NCI-H2227 (cell line): ENCODE data around the gene ZNF322.
"Not testable (repeated sequence)": the region's sequence is repeated elsewhere in the genome, so short reads cannot be mapped to it uniquely, and the experiment has no call there.

Source experiments
- DNase-seq: peaks from one replicate; lab custom pipeline; 2025; ENCODE audit not compliant: unreplicated experiment; lab: John Stamatoyannopoulos, UW

Gene ZNF322, protein sequence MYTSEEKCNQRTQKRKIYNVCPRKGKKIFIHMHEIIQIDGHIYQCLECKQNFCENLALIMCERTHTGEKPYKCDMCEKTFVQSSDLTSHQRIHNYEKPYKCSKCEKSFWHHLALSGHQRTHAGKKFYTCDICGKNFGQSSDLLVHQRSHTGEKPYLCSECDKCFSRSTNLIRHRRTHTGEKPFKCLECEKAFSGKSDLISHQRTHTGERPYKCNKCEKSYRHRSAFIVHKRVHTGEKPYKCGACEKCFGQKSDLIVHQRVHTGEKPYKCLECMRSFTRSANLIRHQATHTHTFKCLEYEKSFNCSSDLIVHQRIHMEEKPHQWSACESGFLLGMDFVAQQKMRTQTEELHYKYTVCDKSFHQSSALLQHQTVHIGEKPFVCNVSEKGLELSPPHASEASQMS

DNA sequence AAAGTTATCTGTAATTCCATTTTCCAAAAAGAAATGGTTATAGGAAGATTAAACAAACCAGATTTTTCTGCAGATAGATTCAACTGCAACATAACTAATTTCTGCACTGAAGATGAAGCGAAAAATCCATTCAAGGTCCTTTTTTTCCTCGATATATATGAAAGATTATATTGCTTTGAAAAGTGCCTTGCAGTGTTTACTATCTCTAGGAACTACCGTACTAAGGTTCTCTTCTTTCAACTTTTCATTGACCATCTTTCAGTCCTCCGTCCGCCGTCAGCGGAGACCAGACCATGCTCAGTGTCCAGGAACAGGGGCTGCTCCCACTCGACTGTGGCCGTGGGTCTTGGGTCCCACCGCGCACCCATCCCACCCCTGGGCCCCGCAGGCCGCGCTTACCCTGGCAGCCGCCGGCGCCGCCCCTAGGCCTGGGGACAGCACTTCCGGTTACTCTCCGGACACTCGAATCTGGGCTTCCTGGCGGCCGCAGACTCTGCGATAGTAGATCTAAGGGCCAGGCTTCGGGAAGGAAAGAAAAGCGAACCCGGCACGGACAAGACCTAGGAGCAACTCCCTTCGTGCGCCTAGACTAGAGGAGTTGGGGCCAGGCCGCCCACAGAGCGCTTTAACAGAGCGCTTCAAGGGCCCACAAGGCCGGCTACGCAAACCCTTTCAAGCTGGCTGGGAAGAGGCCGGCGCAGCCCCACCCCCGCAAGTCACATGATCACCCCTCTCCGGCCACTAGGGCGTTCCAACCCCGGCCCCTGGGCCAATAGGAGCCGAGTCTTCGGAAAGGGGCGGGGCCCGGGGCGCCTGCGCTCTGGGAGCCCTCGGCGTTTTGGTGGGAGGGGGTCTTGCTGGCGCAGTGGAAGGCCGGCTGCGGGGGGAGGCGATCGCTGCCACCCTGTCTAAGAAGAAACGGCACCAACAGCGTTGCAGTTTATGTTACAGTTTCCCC is at the start of gene ZNF322:
Gene ZNF322 (minus strand): TSS at position 705 of the 958 bp plus-strand sequence. CDS start 21,193 bp downstream, outside the sequence.
- peak; percentile 98 for DNase-seq

DNA sequence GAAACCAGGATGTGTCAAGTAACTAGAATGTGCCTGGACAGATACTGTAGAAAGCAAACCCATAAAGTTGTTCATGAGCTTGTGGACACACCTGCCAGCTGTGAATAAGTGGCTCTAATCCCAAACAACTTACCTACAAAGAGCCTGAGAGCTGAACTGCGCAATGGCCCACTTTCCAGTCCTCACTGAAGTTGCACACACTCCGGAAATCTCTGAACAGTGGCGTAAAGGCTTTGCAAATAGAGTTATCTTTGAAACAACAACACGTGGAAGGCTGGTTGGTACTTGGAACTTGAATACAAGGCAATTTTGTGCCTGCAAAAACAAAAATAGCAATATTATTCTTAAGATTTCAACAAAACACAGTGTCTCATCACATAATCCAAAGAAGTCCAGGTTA is 46.2 kb upstream of the ZNF322 start:
- DNase-seq: not testable (repeated sequence)

DNA sequence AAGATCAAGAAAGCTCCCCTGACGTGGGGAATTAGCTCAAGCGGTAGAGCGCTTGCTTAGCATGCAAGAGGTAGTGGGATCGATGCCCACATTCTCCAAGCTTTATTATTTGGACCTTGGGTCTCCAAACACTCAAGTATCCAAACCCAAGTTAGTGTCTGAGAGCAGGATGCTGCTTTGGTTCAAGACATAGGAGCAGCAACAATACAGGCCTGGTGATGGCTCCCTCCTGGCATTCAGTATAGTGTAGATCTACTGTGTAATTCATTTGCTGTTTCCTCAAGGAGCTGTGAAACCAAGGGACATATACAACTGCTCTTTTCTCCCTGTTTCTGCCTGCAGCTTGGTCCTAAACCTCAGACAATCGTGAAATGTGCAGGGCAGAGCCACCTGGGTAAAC is 45.8 kb upstream of the ZNF322 start:
- not testable (repeated sequence) for DNase-seq

DNA sequence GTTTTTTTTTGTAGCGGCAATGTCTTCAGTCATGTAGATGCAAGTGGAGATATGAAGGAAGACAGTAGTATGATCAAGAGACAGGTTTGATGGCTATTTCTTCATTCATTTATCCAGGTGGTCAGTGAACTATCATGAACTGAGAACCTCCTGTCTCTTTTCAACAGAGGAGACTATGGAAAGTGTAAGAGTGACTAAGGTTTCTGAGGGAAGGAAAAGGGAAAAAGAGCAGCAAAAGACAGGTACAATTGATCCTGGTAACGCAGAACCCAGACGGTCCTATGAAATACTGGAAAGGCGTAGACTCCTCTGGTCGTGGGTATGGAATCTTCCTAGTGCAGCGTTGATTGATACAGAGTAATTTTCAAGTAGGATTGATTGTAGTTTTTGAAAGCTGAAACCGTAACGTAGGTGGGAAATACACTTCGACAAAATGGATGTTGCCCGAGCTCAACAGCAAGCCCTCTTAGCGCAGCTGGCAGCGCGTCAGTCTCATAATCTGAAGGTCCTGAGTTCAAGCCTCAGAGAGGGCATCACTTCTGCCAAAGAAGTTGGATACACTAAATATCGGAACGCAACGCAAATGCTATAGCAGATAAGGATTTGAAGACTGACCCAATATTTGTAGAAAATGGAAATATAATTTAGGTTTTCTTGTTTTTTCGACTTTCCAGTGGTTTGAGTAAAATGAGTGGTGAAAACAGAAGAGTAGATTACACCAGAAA is 41.6 kb upstream of the ZNF322 start:
- DNase-seq: not testable (repeated sequence)

DNA sequence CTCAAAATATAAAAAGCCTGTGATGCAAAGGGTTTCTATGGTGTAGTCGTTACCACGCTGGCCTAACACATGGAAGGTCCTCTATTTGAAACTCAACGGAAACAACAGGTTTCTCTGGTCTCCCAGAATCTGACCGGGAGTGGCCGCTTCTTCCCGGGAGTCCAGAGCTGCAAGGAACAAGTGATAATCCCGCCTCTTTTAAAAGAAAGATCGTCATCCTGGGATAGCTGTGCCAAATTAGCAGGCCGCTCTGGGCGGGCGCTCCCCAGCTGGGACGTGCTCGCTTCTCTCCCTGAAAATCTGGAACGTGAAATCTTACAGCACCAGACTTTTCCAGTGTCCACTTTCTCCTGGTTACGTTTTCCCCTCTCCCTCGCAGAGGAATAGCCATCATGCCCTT is 38.0 kb upstream of the ZNF322 start:
- DNase-seq: not testable (repeated sequence)

DNA sequence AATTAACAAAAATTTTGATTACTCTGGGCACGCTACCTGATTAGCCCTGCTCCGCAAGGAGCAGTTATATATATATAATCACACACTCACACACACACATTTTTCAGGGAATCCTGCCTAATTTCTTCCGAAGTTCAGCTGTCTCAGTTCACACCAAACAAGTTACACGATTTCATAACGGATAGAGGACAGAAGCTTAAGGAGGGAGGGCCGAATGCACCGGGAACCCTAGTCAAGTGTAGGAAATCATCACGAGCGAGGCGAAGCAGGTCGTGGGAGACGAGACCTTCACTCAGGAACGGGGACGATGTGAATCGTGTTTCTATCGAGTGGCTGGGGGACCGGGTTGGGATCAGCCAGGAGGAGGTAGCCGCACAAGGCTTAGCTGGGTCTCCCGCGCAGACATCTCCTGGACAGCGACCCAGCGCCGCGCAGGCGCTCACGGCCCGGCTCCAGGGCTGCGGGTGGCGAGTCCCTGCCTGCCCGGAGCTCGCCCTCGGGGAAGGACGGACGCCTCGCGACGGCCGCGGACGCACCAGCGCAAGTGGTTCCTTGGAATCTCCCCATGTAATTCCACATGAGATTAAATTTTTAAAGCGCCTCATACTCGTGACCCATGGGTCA is 29.9 kb upstream of the ZNF322 start:
- not testable (repeated sequence) for DNase-seq

DNA sequence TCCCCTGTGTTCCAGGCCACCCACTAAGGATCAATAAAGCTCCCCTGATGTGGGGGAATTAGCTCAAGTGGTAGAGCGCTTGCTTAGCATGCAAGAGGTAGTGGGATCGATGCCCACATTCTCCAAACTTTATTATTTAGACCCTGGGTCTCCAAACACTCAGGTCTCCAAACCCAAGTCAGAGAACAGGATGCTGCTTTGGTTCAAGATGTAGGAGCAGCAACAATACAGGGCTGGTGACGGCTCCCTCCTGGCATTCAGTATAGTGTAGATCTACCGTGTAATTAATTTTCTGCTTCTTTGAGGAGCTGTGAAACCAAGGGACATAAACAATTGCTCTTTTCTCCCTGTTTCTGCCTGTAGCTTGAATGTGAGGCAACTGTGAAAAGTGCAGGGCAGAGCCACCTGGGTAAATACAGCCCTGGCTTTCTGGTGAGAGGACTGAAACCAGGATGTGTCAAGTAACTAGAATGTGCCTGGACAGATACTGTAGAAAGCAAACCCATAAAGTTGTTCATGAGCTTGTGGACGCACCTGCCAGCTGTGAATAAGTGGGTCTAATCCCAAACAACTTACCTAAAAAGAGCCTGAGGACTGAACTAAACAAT is 23.0 kb upstream of the ZNF322 start:
- not testable (repeated sequence) for DNase-seq

DNA sequence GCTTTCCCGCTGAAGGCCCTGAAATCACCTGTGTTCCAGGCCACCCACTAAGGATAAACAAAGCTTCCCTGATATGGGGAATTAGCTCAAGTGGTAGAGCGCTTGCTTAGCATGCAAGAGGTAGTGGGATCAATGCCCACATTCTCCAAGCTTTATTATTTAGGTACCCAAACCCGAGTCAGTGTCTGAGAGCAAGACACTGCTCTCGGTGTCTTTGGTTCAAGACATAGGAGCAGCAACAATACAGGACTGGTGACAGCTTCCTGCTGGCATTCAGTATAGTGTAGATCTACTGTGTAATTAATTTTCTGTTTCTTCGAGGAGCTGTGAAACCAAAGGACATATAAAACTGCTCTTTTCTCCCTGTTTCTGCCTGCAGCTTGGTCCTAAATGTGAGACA is 13.7 kb upstream of the ZNF322 start:
- not testable (repeated sequence) for DNase-seq

DNA sequence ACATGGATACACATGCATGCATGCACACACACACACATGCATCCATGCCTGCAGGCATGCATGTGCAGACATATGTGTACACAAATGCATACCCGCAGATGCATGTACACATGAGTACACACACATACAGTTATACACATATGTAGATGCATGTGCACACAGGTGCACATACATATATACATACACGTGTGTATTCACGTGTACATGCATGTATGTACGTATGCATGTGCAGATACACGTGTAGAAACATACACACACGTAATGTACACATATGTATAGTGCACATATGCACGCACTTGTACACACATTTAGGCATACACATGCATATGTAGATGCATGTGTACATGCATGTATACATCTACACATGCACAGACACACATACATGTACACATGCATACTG is 11.0 kb upstream of the ZNF322 start:
- not testable (repeated sequence) for DNase-seq

DNA sequence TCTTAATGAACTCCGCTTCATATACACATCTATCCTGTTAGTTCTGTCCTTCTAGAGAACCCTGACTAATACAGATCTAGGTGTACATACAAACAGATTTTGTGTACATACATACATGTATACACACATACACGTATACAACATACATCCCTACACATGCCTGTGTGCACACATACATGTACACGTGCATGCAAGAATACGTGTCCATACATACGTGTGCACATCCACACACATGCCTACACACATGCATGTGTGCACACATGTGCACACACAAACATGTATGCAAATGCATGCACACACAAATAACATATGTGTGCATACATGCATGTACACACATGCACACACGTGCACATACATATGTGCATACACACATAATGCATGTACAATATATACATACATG is 10.5 kb upstream of the ZNF322 start:
- not testable (repeated sequence) for DNase-seq

DNA sequence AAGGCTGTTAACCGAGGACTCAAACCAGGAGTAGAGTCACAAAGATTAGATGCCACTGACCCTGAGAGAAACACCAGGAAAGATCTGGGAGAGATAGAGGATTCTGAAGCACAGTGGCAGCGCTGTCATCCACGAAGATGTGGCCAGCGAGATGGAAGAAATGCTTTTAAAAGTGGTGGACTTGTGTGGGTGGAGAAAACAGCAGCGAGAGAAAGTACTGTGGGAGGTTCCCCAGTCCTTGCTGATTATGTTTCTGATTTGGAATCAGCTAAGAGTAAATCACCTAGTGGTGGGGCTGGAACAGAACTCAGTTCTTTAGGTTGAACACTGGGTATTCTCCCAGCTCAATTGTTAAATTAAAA is 435 bp upstream of the ZNF322 start:
- DNase-seq: peak; percentile 73

DNA sequence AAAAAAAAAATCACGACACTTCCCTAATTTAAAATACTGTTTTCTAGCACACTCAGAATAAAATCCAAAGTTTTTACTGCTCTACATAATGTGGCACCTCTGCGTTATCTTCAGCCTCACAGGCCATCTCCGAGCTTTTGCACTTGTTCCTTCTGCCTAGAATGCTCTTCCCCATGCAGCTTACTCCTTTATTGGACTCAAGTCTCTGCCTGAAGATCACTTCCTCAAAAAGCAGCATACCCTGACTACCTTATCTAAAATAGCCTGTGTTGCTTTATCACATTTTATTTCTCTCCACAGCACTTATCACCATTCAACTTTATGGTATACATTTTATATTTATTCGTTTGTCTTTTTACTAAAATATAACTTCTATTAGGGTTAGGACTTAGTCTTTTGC is 2.3 kb downstream of the ZNF322 start:
- no peak for DNase-seq

DNA sequence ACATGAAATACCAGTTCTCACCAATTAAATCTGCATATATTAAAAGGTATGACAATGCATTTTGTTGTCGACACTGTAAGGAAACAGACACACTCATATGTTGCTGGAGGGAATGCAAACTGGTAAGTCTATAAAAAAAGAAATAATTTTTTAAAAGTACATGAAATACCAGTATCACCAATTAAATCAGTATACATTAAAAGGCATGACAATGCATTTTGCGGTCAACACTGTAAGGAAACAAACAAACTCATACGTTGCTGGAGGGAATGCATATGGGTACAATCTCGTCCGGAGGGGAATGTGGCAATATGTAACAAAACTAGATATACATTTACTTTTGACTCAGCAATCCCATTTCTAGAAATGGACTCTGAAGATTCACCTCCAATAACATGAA is 6.5 kb downstream of the ZNF322 start:
- DNase-seq: no peak

DNA sequence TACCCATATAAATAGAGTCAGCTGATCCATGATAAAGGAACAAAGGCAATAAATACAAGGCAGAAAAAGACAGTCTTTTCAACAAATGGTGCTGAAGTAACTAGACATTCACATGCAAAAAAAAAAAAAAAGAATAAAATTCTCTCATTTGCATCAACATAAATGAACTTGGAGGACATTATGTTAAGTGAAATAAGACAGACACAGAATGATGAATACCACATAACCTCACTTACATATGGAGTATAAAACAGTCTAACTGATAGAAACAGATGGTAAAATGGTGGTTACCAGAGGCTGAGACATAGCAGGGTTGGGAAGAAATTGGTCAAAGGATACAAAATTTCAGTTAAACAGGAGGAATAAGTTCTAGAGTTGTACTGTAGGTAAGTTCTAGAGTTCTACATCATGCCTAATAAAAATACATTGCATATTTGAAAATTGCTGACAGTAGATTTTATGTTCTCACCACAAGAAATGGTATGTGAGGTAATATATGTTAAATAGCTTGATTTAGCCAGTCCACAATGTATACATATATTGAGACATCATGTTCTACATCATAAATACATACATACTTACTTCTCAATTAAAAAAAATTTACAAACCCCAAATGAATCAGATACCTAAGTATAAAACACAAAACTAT is 8.3 kb downstream of the ZNF322 start:
- DNase-seq: no peak

DNA sequence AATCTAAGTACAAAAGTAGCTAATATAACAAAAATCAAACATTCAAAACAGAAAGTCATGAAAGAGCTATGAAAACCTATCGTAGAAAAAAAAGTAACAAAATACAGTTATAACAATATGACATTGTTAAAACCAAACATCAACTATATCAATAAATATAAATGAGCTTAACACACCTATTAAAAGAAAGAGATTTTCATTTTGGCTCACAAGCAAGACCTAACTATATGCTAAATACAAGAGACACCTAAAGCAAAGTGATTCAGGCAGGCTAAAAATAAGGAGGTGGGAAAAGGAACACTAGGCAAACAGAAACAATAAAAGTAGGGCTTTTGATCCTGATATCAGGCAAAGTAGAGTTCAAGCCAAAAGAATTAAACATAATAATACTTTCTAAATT is 13.5 kb downstream of the ZNF322 start:
- DNase-seq: no peak

DNA sequence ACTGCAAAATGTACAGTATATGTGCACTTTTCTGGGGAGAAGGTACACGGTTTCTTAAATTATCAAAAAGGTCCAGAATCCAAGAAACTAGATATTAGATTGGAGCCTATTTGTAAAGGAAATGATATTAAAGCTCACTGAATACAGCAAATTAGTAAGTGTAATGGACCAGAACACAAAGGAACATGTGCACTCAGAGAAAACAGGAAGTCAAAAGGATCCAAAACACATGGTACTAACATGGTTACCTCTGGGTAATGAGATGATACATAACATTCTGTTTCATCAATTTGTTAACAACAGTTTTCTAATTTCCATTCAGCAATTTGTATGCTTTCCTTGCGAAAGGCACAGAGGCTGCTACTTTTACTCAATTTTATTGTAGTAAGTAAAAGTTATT is 18.7 kb downstream of the ZNF322 start:
- DNase-seq: no peak

DNA sequence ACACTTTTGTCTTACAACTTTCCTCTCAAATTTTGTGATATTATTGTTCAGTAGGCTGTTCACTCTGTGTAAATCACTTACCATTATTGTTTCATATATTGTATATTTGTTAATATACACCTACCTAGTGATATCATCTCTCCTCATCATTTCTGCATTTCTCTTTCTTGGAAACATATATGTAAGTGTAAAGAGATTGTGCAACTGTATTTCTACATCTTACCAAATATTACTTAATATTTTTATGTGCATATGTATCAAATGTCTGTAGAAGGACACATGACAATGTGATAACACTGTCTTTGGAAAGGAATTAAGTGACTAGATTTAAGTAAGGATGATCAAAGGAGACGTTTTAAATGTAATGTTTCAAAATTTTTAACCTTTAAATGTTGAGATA is 30.2 kb downstream of the ZNF322 start:
- no peak for DNase-seq

DNA sequence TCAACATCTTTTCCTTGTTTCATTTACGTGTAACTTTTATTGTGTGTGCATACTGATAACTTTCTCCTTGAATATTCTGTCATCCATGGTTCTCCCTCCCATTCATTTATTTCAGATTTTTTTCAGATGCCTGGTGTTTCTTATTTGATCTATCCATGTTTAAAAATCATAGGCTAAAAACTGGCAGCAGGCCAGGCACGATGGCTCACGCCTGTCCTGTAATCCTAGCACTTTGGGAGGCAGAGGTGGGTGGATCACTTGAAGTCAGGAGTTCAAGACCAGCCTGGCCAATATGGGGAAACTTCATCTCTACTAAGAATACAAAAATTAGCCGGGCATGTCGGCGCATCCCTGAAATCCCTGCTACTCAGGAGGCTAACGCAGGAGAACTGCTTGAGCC is 31.7 kb downstream of the ZNF322 start:
- DNase-seq: no peak

DNA sequence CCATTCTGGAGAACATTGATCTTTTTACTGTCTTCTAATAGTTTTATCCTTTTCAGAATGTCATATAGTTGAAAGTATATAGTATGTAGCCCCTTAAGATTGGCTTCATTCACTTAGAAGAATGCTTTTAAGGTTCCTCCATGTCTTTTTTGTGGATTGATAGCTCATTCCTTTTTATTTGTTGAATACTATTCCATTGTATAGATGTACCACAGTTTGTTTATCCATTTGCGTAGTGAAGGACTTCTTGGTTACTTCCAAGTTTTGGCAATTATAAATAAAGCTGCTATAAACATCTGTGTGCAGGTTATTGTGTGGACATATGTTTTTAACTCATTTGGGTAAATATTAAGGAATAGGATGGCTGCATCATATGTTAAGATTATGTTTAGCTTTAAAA is 35.0 kb downstream of the ZNF322 start:
- no peak for DNase-seq

DNA sequence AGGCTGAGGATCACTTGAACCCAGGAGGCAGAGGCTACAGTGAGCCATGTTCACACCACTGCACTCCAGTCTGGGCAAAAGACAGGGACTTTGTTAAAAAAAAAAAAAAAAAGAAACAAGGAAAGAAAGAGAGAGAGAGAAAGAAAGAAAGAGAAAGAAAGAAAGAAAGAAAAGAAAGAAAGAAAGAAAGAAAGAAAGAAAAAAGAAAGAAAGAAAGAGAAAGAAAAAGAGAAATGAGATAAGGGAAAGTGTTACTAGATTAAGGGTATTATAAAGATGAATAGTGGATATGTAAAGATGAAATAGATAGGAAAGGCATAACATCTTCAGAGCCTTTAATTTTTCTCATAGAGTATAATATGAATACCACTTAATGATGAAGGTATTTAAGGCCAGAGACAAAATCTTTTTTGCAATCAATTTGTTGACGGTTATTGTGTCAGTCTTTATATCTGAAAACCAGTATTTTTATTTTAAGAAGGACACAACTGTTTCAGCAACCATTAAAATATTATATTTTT is 36.1 kb downstream of the ZNF322 start:
- no peak for DNase-seq
